Astrocyte of the spinal cord (primary cell): ENCODE results near the gene ADTRP.
"Not testable (repeated sequence)": the region's sequence is repeated elsewhere in the genome, so short reads cannot be mapped to it uniquely, and the experiment has no call there.

ENCODE experiments used
- DNase-seq: peaks from one replicate; pipeline ENCODE4 v3.0.0; 2011; ENCODE audit warnings: low read depth, low spot score
- H3K4me3 ChIP-seq: 2 replicates; pipeline ENCODE4 v1.5.1; 2011; ENCODE audit warnings: low read depth, mild to moderate bottlenecking, low read length, moderate library complexity
- CTCF ChIP-seq: IDR thresholded peaks from 2 replicates; pipeline ENCODE4 v1.5.1; 2012; ENCODE audit warnings: low read depth, mild to moderate bottlenecking, low read length, inconsistent platforms
- in situ Hi-C: cut with HindIII; loops from 2 replicates; pipeline ENCODE4 v1.10.0; 2017; ENCODE audit warnings: low sequenced_read_pairs

Gene ADTRP

GRCh38 chr6:11804701-11805100 is 26.1 kb upstream of the ADTRP start:
- in situ Hi-C loops, result no loop called here
- DNase-seq, result no peak

GRCh38 chr6:11804135-11804534 is 25.5 kb upstream of the ADTRP start:
- no peak for DNase-seq
- no peak overlapping the region for H3K4me3 ChIP-seq
- no peak for TF ChIP-seq CTCF
- in situ Hi-C loops, result no loop called here

More at GRCh38 chr6:11804701-11805100, 26.1 kb upstream of the ADTRP start:
- no peak for TF ChIP-seq CTCF
- no peak overlapping the region for H3K4me3 ChIP-seq

- DNase-seq, result no peak
- TF ChIP-seq CTCF, result no peak
- in situ Hi-C loops, result no loop called here
- H3K4me3 ChIP-seq, result no peak overlapping the region
Observed at GRCh38 chr6:11803591-11803971, 25.0 kb upstream of the ADTRP start.

- in situ Hi-C loops, result no loop called here
- no peak overlapping the region for H3K4me3 ChIP-seq
- no peak for DNase-seq
- no peak for TF ChIP-seq CTCF
Observed at GRCh38 chr6:11802886-11803590, 24.4 kb upstream of the ADTRP start.

DNA sequence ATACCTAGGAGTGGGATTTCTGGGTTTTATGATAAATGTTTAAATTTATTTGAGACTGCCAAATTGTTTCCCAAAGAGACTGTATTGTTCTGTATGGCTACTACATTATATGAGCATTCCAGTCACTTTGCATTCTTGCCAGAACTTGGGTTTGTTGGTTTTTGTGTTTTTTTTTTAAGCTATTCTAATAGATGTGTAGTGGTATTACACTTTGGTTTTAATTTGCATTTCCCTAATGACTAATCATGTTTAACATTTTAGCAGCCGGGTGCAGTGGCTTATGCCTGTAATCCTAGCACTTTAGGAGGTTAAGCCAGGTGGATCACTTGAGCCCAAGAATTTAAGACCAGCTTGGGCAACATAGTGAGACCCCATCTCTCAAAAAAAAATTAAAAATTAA is 21.9 kb upstream of the ADTRP start:
- in situ Hi-C loops, H3K4me3 ChIP-seq, DNase-seq: not testable (repeated sequence)

GRCh38 chr6:11798538-11798937 is 19.9 kb upstream of the ADTRP start:
- no peak overlapping the region for H3K4me3 ChIP-seq
- no peak for DNase-seq
- in situ Hi-C loops, result no loop called here
- no peak for TF ChIP-seq CTCF

- in situ Hi-C loops, result no loop called here
- no peak overlapping the region for H3K4me3 ChIP-seq
Observed at GRCh38 chr6:11798096-11798495, 19.5 kb upstream of the ADTRP start.

More at GRCh38 chr6:11798096-11798495, 19.5 kb upstream of the ADTRP start:
- DNase-seq, result no peak
- TF ChIP-seq CTCF, result no peak
